GM11168 (cell line): ENCODE results near the gene PPEF2.
"Not testable (repeated sequence)": the region's sequence is repeated elsewhere in the genome, so short reads cannot be mapped to it uniquely, and the experiment has no call there.

Source experiments
- in situ Hi-C: fragments of 300-500 bp; cut with MboI; formaldehyde crosslinking; loops from one replicate; pipeline ENCODE4 v1.12.0; 2022; ENCODE audit warnings: low sequenced_read_pairs; ENCODE audit not compliant: unreplicated experiment

PPEF2 gene, protein sequence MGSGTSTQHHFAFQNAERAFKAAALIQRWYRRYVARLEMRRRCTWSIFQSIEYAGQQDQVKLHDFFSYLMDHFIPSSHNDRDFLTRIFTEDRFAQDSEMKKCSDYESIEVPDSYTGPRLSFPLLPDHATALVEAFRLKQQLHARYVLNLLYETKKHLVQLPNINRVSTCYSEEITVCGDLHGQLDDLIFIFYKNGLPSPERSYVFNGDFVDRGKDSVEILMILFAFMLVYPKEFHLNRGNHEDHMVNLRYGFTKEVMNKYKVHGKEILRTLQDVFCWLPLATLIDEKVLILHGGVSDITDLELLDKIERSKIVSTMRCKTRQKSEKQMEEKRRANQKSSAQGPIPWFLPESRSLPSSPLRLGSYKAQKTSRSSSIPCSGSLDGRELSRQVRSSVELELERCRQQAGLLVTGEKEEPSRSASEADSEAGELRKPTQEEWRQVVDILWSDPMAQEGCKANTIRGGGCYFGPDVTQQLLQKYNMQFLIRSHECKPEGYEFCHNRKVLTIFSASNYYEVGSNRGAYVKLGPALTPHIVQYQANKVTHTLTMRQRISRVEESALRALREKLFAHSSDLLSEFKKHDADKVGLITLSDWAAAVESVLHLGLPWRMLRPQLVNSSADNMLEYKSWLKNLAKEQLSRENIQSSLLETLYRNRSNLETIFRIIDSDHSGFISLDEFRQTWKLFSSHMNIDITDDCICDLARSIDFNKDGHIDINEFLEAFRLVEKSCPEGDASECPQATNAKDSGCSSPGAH

GRCh38 chr4:75902352-75902751 lies at the start of gene PPEF2:
Gene PPEF2 (minus strand): TSS chr4:75902452. CDS start chr4:75896325, 6,127 bp downstream.
- in situ Hi-C loops, result loop anchor here (10.0 kb wide), 1 partner anchor 162 kb away; no protein-coding TSS in a partner anchor

- in situ Hi-C loops, result no loop called here
Observed at GRCh38 chr4:75950213-75950815, 48.1 kb upstream of the PPEF2 start.

- in situ Hi-C loops, result no loop called here
Observed at GRCh38 chr4:75948822-75949444, 46.7 kb upstream of the PPEF2 start.

DNA sequence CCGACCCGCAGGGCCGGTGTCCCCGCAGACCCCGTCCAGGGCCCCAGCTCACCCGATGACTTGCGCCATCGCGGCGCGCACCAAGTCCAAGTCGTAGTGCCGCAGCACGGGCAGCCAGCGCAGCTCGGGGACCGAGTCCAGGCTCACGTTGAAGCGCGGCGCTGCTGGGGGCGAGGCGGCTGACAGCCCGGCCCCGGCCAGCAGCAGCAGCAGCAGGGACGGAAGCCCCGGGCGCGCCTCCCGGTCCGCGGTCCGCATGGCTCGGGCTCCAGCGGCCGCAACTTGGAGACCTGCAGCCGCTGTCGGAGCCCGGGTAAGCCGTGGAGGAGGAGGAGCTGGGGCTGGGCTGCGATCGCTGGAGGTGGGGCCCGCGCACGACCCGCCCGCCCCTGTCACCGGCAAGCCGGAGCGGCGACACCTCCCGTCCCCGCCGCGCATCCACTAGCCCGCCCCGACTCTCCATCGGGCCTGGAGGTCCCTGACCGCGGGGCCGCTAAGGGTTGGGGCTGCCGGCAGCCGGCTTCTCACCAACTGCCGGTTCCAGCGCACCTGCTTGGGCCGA lies 38.5 kb upstream of the PPEF2 start, which contains the start of gene NAAA:
Gene NAAA (minus strand): TSS at position 322 of the 562 bp plus-strand sequence. CDS start 64 bp downstream, at position 258.
- in situ Hi-C loops, result loop anchor here (5.0 kb wide), 1 partner anchor 37 kb away; no protein-coding TSS in a partner anchor

DNA sequence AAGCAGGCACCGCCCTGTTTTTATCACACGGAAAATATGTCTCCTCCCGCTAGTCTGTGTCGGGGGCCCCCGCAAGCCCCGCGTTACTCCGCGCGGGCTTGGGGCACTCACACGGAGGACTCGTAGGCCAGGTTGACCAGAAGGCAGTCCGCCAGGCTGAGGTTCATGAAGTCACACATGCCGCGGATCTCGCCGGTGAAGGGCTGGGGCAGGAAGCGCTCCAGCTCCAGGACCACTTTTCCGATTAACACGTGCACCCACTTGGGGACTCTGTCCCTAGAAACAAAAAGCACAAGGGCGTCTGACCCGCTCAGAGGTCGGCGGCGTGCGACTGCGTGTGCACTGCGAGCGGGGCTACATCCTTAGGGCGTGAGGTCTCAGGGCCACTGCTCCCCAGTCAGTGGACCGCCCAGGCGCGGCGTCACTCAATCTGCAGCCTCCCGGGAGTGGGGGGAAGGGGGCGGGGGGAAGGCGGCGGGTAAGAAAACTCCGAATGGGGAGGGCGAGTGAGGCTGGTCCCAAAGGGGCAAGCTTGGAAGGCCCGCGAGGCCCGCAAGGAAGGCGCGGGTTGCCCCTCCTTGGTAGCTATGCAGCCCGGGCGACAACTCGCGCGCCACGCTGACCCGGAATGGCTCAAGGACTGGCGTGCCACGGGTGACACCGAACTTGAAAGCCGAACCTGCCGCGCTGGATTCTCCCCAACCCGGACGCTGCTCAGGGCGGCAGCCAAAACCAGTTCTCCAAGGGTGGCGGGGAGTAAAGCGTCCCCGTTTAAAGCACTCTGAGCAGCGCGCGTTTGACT lies 37.8 kb upstream of the PPEF2 start:
- in situ Hi-C loops, result loop anchor here (5.0 kb wide), 1 partner anchor 37 kb away; no protein-coding TSS in a partner anchor

DNA sequence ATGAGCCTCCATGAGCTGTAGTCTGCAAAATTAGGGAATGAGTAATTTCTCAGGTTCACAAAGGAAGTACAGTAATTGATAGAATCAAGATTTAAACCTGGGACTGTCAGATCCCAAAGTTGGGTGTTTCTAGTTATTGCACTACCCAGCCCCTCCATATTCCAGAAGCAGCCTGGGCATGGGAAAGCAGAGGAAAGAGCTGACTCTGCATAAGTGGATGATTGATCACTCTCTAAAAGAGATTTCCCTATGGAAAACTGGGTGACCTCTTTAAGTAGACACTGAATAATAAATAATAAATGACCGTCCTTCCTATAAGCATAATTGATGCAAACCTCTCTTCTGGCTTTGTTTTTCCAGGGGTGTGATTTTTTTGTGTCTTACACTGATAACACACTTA lies 33.4 kb upstream of the PPEF2 start:
- in situ Hi-C loops, result no loop called here

GRCh38 chr4:75930152-75930551 lies 27.9 kb upstream of the PPEF2 start:
- in situ Hi-C loops, result no loop called here

DNA sequence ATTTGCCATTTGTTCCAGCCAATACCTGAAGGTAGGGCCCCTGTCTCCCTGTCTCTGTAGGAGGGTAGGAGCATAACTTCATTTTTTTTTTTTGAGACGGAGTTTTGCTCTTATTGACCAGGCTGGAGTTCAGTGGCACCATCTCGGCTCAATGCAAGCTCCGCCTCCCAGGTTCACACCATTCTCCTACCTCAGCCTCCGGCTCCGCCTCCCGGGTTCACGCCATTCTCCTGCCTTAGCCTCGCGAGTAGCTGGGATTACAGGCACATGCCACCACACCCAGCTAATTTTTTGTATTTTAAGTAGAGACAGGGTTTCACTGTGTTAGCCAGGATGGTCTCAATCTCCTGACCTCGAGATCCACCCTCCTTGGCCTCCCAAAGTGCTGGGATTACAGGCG lies 22.7 kb upstream of the PPEF2 start:
- in situ Hi-C loops, result not testable (repeated sequence)

DNA sequence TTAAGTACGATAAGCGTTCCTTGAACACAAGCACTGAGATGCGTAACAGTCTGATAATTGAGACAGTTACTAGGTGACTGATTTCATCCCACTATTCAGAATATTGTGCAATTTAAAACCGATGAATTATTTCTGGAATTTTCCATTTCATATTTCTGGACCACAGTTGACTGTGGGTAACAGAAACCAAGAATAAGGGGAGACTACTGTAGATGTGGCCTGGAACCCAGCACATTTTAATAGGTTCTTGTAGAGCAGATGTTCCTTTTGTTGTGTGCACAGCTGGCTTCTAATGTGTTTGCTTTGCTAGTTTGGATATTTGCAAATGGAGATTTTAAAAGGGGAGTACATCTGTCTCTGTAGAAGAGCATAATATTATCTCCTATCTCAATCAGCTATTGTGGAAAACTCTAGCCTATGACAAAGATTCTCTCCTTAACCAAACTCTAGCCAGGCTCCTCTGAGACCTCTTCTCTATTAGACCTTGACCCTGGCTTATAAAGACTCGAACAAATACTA lies 22.1 kb upstream of the PPEF2 start:
- in situ Hi-C loops, result no loop called here

- in situ Hi-C loops, result no loop called here
Observed at GRCh38 chr4:75922588-75922987, 20.3 kb upstream of the PPEF2 start.

DNA sequence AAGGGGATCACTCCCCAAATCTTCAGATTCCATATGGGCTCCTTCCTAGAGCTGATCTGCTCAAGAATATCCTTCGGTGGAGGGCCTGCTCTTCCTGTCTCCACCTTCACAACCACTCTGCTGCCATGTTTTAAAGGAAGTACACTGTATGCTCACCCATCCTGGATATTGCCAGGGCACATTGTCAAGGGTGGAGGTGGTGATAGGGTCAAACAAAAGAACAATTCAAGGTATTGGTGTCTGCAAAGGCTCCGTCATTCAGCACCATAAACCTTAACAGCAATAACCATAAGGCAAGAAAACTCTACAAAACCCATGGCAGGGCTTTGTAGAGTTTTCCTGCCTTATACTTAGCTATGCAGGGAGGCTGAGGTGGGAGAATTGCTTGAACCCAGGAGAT lies 19.7 kb upstream of the PPEF2 start:
- in situ Hi-C loops, result no loop called here

GRCh38 chr4:75920327-75920726 lies 18.1 kb upstream of the PPEF2 start:
- in situ Hi-C loops, result no loop called here

- in situ Hi-C loops, result no loop called here
Observed at GRCh38 chr4:75919920-75920319, 17.7 kb upstream of the PPEF2 start.

- in situ Hi-C loops, result no loop called here
Observed at GRCh38 chr4:75916091-75916661, 13.9 kb upstream of the PPEF2 start.

GRCh38 chr4:75912968-75913367 lies 10.7 kb upstream of the PPEF2 start:
- in situ Hi-C loops, result no loop called here

GRCh38 chr4:75910831-75911230 lies 8.6 kb upstream of the PPEF2 start:
- in situ Hi-C loops, result not testable (repeated sequence)

DNA sequence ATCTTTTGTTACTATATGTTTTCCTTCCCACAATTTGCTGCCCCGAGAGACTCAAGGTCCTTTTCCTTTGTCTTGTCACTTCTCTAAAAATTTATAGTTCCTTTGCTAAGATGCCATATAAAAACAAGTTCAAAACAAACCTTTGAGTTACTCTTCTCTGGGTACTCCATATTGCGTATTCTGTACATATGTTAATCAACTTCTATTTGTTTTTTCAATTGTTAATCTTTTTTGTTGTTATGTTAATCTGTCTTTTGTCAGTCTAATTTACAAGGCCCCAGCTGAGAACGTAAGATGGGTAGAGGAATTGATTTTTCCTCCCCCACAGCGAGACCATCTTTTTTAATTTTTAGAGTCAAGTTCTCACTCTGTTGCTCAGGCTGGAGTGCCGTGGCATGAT lies 7.2 kb upstream of the PPEF2 start:
- in situ Hi-C loops, result loop anchor here (10.0 kb wide), 1 partner anchor 155 kb away; no protein-coding TSS in a partner anchor

- in situ Hi-C loops, result loop anchor here (10.0 kb wide), 1 partner anchor 156 kb away; no protein-coding TSS in a partner anchor
Observed at GRCh38 chr4:75908555-75908954, 6.3 kb upstream of the PPEF2 start.
